Umbilical cord (tissue), 2 donors: ENCODE data around the gene TFR2. TPM values are rescaled to one million over a fixed set of nuclear protein-coding genes. Genes with fewer than 3 reads are reported as not detected.

Experiments
- DNase-seq: peaks from one replicate; pipeline ENCODE4 v3.0.0-alpha.2; 2015; ENCODE audit warnings: low spot score
- total RNA-seq: library from RNA; depleted of rRNA; stranded (reverse); fragments of >200 nt; gene quantifications from one replicate; pipeline ENCODE4 v1.2.3, GENCODE V29; 2014; ENCODE audit warnings: low replicate concordance; ENCODE audit not compliant: insufficient read depth

TFR2 gene
- total RNA-seq, 1 donor from 2014 or later = 2.4 TPM

- DNase-seq = no peak
These were observed 13.8 kb upstream of the TFR2 start for GRCh38 chr7:100654908-100655831.

GRCh38 chr7:100649826-100650565, 8.6 kb upstream of the TFR2 start:
- DNase-seq = peak; percentile 70

- no peak for DNase-seq
These were observed 1.2 kb upstream of the TFR2 start for GRCh38 chr7:100642534-100642907.

GRCh38 chr7:100641860-100642533, 645 bp upstream of the TFR2 start:
- DNase-seq = no peak

GRCh38 chr7:100640517-100641440, 573 bp downstream of the TFR2 start:
- DNase-seq = no peak

- no peak for DNase-seq
These were observed 1.3 kb downstream of the TFR2 start for GRCh38 chr7:100639995-100640516.

- DNase-seq = no peak
These were observed 8.2 kb downstream of the TFR2 start for GRCh38 chr7:100632951-100633717.

GRCh38 chr7:100630066-100630465, 11.3 kb downstream of the TFR2 start:
- no peak for DNase-seq

- DNase-seq = no peak
These were observed 12.1 kb downstream of the TFR2 start for GRCh38 chr7:100629117-100629716.

GRCh38 chr7:100627238-100627549, 14.2 kb downstream of the TFR2 start:
- no peak for DNase-seq

- DNase-seq = peak; percentile 64
These were observed 14.7 kb downstream of the TFR2 start for GRCh38 chr7:100626530-100627237.

GRCh38 chr7:100626055-100626454, 15.3 kb downstream of the TFR2 start:
- DNase-seq = no peak

GRCh38 chr7:100623951-100624824, 17.2 kb downstream of the TFR2 start:
- DNase-seq = no peak

- no peak for DNase-seq
These were observed 19.8 kb downstream of the TFR2 start for GRCh38 chr7:100621554-100621953.

- DNase-seq = no peak
These were observed 20.5 kb downstream of the TFR2 start for GRCh38 chr7:100620804-100621203.

- no peak for DNase-seq
These were observed 21.1 kb downstream of the TFR2 start for GRCh38 chr7:100620239-100620638.

GRCh38 chr7:100614308-100614861, 27.0 kb downstream of the TFR2 start:
- no peak for DNase-seq
